ENCODE data around the gene CROCC2.

The CROCC2 gene

GRCh38 chr2:240876035-240876474 lies 30.1 kb upstream of the CROCC2 start:
- Histone ChIP-seq H3K4me3 (ENCODE audit: low read length) (no peak overlapping the region), H3K27me3 (ENCODE audit: control insufficient read depth, low read length) (peaks cover 1% of the 10 kb centered on the region; the same call in 1 of the 2 replicates), H3K4me1 (ENCODE audit: control insufficient read depth, low read length) (no peaks in the 10 kb centered on the region), H3F3A (ENCODE audit: control insufficient read depth, insufficient read depth) (no peaks in the 10 kb centered on the region), H3K79me2 (ENCODE audit: control insufficient read depth, low read length) (no peaks in the 10 kb centered on the region), H3K9me2 (replicated peaks; ENCODE audit: control insufficient read depth, low read length) (no peaks in the 10 kb centered on the region), H3K36me3 (ENCODE audit: control insufficient read depth, low read length) (no peaks in the 10 kb centered on the region), H3K4me2 (ENCODE audit: low read length) (no peak overlapping the region), H4K20me1 (ENCODE audit: control insufficient read depth, insufficient read depth, low read depth, low read length) (no peaks in the 10 kb centered on the region), H3K9me3 (ENCODE audit: control insufficient read depth, insufficient read depth, low read length) (no peaks in the 10 kb centered on the region), H3K27ac (ENCODE audit: low read depth, low read length) (no peak overlapping the region)
- no peak for TF ChIP-seq CTCF (IDR thresholded peaks at IDR 0.05; ENCODE audit: low read depth, low read length, poor library complexity, severe bottlenecking)
- TF ChIP-seq EZH2phosphoT487 (IDR thresholded peaks at IDR 0.05; ENCODE audit: borderline replicate concordance, low read length) = no peak

DNA sequence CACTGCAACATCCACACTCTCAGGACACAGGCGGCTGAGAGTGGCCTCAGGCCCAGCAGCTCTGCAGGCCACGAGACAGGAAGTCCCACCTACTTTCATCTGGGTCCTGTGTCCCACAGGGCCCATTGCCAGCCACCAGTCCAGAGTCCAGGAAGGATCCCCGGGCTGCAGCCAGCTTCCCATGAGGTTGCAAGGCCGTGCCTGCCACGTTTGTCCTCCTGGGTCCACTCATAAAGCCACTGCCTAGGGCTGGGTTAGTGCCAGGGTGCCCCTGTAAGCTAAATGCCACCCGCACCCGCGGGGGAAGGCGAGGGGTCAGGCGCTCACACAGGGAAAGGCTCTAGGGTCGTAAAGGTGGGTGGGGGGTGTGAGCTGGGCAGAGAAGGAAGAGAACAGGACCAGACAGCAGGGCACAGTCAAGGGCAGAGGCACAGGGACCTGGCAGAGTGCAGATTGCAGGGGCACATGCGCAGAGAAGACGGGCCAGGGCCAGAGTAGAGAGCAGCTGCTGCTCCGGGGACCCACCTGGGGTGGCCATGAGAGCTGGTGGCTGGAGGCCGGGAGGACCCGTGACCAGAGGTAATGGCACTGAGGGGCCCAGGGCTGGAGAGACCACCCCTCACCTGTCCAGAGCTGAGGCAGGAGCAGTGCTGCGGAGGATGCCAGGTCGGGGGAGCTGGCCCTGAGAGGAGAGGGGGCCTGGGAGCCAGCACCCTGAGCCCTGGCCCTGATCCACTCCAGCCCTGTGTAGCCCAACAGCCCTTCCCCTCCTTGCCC lies 29.5 kb upstream of the CROCC2 start:
- no peak overlapping the region for H3K27ac ChIP-seq (ENCODE audit: low read depth, low read length)
- peaks cover 3% of the 10 kb centered on the region; the same call in 1 of the 2 replicates for H3K27me3 ChIP-seq (ENCODE audit: control insufficient read depth, low read length)
- no peaks in the 10 kb centered on the region for H3F3A ChIP-seq (ENCODE audit: control insufficient read depth, insufficient read depth)
- no peaks in the 10 kb centered on the region for H3K36me3 ChIP-seq (ENCODE audit: control insufficient read depth, low read length)
- TF ChIP-seq EZH2phosphoT487 (IDR thresholded peaks at IDR 0.05; ENCODE audit: borderline replicate concordance, low read length) = no peak
- no peak for TF ChIP-seq CTCF (IDR thresholded peaks at IDR 0.05; ENCODE audit: low read depth, low read length, poor library complexity, severe bottlenecking)
- no peaks in the 10 kb centered on the region for H4K20me1 ChIP-seq (ENCODE audit: control insufficient read depth, insufficient read depth, low read depth, low read length)
- H3K9me3 ChIP-seq (ENCODE audit: control insufficient read depth, insufficient read depth, low read length) = no peaks in the 10 kb centered on the region
- H3K9me2 ChIP-seq (replicated peaks; ENCODE audit: control insufficient read depth, low read length) = no peaks in the 10 kb centered on the region
- H3K4me3 ChIP-seq (ENCODE audit: low read length) = no peak overlapping the region
- no peak overlapping the region for H3K4me2 ChIP-seq (ENCODE audit: low read length)
- H3K4me1 ChIP-seq (ENCODE audit: control insufficient read depth, low read length) = no peaks in the 10 kb centered on the region
- no peaks in the 10 kb centered on the region for H3K79me2 ChIP-seq (ENCODE audit: control insufficient read depth, low read length)

- no peaks in the 10 kb centered on the region for H3K4me1 ChIP-seq (ENCODE audit: control insufficient read depth, low read length)
- H3K4me2 ChIP-seq (ENCODE audit: low read length) = no peak overlapping the region
- H3K9me3 ChIP-seq (ENCODE audit: control insufficient read depth, insufficient read depth, low read length) = no peaks in the 10 kb centered on the region
- no peak overlapping the region for H3K4me3 ChIP-seq (ENCODE audit: low read length)
- peaks cover 3% of the 10 kb centered on the region; the same call in 1 of the 2 replicates for H3K27me3 ChIP-seq (ENCODE audit: control insufficient read depth, low read length)
- no peaks in the 10 kb centered on the region for H3K9me2 ChIP-seq (replicated peaks; ENCODE audit: control insufficient read depth, low read length)
- no peak for TF ChIP-seq CTCF (IDR thresholded peaks at IDR 0.05; ENCODE audit: low read depth, low read length, poor library complexity, severe bottlenecking)
- no peak for TF ChIP-seq EZH2phosphoT487 (IDR thresholded peaks at IDR 0.05; ENCODE audit: borderline replicate concordance, low read length)
- no peaks in the 10 kb centered on the region for H3F3A ChIP-seq (ENCODE audit: control insufficient read depth, insufficient read depth)
- no peak overlapping the region for H3K27ac ChIP-seq (ENCODE audit: low read depth, low read length)
- no peaks in the 10 kb centered on the region for H4K20me1 ChIP-seq (ENCODE audit: control insufficient read depth, insufficient read depth, low read depth, low read length)
- no peaks in the 10 kb centered on the region for H3K36me3 ChIP-seq (ENCODE audit: control insufficient read depth, low read length)
- H3K79me2 ChIP-seq (ENCODE audit: control insufficient read depth, low read length) = no peaks in the 10 kb centered on the region
Observed at GRCh38 chr2:240877460-240878340, 28.4 kb upstream of the CROCC2 start.
